Measurements from ENCODE around the gene BBS12. TPM values are rescaled to one million over a fixed set of nuclear protein-coding genes. Genes with fewer than 3 reads are reported as not detected.

Gene BBS12
- total RNA-seq, 1 donor from 2014 or later, result 0.55 TPM

- DNase-seq (ENCODE audit: low spot score) (no peak), ATAC-seq (no peak)
Observed at GRCh38 chr4:122712782-122713181, 19.7 kb upstream of the BBS12 start.

- no peak for DNase-seq (ENCODE audit: low spot score)
- no peak for ATAC-seq
Observed at GRCh38 chr4:122715221-122715620, 17.3 kb upstream of the BBS12 start.

DNA sequence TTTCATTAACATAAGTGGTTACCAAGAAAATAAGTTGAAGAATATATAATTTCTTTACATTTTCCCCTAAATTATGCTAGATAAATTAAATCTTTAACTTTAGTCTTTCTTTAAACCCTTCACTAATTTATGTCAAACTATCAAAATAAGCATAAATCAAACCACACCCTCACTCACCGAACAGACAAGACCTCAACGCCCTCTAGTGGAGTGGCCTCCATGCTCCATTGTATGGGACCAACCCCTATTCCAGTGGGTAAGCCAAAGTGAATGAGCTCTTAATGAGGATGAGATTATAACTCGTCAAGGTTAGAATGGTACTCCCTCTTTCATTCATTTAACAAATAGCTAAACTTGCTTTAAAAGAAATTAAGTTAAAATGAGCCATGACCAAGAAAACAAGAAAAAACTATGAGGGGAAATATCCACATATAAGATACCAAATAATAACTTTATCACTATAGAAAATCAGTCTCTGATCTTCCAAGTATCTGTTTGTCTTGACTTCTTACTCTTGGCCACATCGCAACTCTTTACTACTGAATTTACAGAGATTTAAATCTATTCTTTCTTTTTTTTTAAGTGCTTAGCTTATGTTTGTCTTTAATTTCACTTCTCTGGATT is 15.6 kb upstream of the BBS12 start:
- DNase-seq (ENCODE audit: low spot score), result peak; percentile 58
- ATAC-seq, result peak; percentile 95

- ATAC-seq (no peak), DNase-seq (ENCODE audit: low spot score) (no peak)
Observed at GRCh38 chr4:122718281-122718680, 14.2 kb upstream of the BBS12 start.

DNA sequence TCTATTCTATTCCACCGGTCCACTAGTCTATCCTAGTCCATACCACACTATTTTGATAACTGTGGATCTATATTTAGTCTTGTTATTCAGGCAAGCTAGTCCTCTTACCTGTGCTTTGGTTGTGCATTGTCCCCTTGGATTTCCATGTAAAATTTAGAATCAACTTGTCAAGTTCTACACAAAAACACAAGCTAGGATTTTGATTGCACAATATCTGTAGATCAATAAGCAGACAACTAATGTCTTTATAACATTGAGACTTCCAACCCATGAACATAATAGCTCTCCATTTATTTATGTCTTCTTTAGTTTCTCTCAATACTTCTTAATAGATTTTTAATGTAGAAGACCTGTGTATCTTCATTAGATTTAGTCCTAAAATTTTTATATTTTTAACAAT is 10.2 kb upstream of the BBS12 start:
- ATAC-seq, result no peak
- no peak for DNase-seq (ENCODE audit: low spot score)

GRCh38 chr4:122728856-122729255 is 3.6 kb upstream of the BBS12 start:
- ATAC-seq (no peak), DNase-seq (ENCODE audit: low spot score) (no peak)

DNA sequence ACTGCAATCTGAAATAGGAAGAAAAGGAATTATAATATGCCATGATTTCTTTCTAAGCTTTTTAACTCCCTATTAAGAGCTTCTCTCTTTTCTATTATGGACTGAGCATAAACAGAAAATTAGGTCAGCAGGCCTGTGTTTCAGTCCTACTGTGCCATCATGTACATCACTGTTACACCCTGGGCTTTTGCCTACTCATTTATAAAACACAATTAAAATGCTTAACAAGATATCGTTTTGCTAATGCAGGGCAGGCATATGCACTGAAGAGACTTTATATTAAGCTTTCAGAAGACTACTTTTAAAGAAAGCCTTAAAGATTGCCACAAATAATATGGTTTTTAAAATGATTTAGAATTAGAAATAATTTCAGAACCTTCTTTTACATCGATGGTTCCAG is 828 bp upstream of the BBS12 start:
- ATAC-seq (no peak), DNase-seq (ENCODE audit: low spot score) (no peak)

DNA sequence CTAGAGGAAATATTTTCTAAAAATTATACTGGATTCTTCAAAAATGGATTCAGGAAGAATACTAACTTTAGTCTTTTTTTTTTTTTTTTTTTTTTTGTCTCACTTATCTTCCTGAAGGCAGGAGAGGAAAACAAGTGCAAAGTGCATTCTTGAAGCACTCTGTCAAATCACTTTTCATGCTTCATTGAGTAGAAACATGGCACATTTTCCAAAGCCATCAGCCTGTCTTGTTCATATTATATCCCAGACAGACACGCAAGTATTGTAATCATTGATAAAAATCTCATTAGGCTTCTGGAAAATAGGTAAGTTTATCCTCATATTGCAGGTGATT is 1.2 kb downstream of the BBS12 start:
- ATAC-seq, result no peak
- DNase-seq (ENCODE audit: low spot score), result no peak

- ATAC-seq, result no peak
Observed at GRCh38 chr4:122739174-122739573, 6.7 kb downstream of the BBS12 start.

DNA sequence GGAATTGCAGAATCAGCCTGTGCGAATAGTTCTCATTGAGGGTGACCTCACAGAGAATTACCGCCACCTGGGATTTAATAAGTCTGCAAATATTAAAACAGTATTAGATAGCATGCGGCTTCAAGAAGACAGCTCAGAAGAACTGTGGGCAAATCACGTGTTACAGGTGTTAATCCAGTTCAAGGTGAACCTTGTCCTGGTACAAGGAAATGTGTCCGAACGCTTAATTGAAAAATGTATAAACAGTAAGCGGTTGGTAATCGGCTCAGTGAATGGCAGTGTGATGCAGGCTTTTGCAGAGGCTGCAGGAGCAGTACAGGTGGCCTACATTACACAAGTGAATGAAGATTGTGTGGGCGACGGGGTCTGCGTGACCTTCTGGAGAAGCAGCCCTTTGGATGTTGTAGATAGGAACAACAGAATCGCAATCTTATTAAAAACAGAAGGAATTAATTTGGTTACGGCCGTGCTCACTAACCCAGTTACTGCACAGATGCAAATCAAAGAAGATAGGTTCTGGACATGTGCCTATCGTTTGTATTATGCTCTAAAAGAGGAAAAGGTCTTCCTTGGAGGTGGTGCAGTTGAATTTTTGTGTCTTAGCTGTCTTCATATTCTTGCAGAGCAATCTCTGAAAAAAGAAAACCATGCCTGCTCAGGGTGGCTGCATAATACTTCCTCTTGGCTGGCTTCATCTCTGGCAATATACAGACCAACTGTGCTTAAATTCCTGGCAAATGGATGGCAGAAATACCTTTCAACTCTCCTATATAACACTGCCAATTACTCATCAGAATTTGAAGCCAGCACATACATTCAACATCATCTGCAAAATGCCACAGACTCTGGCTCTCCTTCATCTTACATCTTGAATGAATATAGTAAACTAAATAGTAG is 10.7 kb downstream of the BBS12 start:
- ATAC-seq (no peak), DNase-seq (ENCODE audit: low spot score) (no peak)

More at GRCh38 chr4:122739174-122739573, 6.7 kb downstream of the BBS12 start:
- no peak for DNase-seq (ENCODE audit: low spot score)

DNA sequence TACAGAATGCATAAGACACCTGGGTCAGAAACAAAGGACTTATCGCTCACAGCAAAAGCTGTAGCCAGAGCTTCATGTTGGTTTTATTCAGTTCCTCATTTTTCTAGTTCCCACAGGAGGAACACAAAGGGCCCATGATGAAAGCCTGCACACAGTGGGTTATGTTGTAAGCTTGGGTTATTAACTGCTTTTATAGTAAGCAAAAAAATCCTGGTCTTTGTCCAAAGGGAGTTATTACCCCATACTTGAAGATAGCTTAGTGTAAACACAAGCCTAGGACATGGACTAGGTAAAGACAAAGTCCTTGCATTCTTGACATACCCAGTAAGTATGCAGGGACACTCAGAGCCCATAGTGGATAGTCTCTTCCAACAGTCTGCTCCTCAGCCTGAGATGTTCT is 11.7 kb downstream of the BBS12 start:
- DNase-seq (ENCODE audit: low spot score) (no peak), ATAC-seq (peak; percentile 18)

- ATAC-seq (no peak), DNase-seq (ENCODE audit: low spot score) (no peak)
Observed at GRCh38 chr4:122746485-122746965, 14.0 kb downstream of the BBS12 start.

DNA sequence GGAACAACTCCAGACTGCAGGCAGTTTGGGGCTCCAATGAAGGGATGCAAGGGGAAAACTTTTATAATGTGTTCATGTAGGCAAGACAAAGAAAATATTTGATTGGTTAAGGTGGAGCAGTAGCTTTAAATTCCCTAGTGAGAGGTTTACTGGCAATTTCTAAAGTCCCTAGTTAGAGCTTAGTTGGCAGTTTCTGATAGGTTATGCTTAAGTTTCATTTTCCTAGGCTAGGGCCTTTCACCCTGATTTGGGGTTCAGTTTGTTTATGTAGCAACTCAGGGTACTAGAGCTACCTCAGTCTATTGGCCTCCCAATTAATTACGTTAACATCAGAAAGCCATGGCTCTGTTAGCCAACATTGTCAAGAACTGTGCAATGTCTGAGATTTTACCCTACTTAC is 14.6 kb downstream of the BBS12 start:
- DNase-seq (ENCODE audit: low spot score), result no peak
- no peak for ATAC-seq

DNA sequence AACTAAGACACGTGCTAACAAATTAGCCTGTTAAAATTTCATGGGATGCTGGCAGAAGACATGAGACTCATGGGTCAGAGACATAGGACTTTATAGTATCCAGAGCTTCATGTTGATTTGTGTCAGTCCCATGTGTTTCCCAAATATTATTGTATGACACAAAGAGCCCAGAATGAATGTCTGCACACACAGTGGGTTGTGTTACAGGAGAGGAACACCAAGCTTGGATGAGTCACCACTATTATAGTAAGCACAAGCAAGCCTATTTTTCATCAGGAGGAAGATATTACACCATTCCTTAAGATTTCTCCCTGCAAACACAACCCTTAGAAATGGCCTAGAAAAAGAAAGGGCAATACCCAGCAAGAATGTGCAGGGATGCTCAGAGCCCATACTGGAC is 15.4 kb downstream of the BBS12 start:
- ATAC-seq (no peak), DNase-seq (ENCODE audit: low spot score) (no peak)

DNA sequence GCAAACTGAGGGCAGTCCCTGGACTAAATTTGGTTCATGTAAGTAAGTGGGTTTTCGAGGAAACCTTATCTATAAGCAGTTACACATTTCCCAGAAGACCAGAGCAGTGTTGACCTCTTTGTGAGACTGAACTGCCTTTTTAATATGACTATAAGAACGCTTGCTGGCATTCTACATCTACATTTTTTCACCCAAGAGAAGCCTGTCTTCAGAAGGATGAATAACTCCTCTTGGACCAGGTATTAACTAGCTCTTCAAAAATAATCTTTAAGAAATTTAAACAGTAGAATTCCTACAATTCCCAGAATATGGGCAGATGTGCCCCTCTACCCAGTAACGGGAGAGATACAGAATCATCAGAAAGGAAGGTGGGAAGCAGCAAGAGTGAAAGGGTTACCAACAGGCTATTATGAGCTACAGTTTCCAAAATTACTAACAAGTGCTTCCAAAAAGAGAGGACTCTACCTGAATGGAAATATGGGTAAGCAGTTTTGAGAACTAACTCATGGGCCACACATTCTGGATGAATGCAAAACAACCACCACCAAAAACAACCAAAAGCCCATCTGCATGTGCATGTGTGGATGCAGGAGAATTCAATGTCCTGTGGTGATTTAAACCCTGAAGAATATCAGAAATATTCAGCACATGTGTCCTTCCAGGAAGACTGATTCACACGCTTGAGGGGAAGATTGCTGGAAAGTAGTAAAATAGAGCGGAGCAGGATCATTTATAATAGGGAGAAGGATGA is 17.4 kb downstream of the BBS12 start:
- no peak for DNase-seq (ENCODE audit: low spot score)
- ATAC-seq, result no peak

GRCh38 chr4:122755675-122756074 is 23.2 kb downstream of the BBS12 start:
- DNase-seq (ENCODE audit: low spot score) (no peak), ATAC-seq (no peak)

DNA sequence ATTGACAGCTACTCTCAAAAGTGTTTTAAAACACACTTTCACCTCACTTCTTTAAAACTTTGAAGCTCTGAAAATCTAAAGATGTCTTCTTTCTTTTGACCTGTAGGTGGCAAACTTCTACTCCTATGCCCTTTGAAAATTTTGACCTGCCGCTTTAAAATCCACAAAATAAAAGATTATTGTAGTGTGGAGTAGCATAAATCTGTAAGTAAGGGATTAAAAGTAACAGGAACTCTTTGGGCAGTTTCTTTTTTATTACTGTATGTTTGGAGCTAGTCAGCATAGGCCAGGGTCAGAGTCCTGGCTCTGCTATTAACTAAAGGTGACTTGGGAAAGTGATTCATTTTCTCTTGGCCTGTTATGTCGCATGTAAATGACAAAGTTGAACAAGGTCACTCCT is 25.5 kb downstream of the BBS12 start:
- DNase-seq (ENCODE audit: low spot score), result no peak
- ATAC-seq, result peak; percentile 90

GRCh38 chr4:122759639-122760310 is 27.3 kb downstream of the BBS12 start:
- DNase-seq (ENCODE audit: low spot score) (no peak), ATAC-seq (no peak)

DNA sequence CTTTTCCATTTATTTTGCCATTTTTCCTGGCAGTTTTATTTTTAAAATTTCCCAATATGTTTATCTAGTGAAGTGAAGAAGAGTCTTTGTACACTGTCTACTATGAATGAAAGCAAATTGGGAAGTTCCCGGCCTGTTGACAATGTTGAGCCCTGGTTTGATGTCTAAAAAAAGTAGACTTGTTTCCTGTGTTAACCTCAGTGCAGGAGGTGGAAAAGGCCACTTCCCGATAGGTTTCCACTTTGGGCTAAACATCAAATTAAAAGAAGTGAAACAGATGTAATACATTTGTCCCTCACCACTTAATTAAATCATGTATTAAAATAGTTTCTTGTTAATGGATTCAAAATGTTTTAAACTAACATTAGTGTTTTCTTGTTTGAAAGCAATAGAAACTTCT is 30.0 kb downstream of the BBS12 start:
- DNase-seq (ENCODE audit: low spot score), result no peak

DNA sequence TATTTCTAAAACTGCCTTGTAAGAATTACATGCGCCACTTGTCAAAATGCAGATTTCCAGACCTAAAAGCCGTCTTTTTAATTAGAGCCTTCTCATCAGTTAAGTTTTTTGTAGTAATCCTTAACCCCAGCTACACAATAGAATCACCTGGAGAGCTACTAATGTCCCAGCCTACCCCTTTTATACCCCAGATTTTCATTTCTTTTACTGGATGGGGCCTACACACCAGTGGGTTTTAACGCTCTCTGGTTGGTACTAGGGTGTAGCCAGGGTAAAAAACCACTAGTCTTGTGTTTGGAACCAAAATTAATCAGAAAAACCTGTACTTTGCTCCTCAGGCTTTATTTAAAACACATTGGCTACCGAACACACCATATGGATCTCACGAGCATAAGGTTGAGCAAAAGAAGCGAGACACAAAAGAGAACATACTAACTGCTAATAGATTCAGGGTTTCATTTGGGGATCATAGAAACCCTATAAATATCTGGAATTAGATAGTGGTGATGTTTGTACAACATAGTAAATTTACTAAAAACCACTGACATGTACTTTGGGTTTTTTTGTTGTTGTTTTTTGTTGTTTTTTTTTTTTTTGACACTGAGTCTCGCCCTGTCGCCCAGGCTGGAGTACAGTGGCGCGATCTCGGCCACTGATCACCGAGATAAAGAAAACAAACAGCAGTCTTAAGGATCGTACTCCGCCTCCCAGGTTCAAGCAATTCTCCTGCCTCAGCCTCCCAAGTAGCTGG is 30.6 kb downstream of the BBS12 start:
- DNase-seq (ENCODE audit: low spot score), result no peak
- no peak for ATAC-seq

More for the DNA sequence above, 30.0 kb downstream of the BBS12 start:
- ATAC-seq, result peak; percentile 24

Data from left lobe of liver (tissue), 2 donors.